HG03558 (cell line): ENCODE data around the gene CRACR2B.

Experiments
- ATAC-seq: cut with Tn5 transposase; IDR thresholded peaks from one replicate; pipeline ENCODE4 v1.9.1; 2021; ENCODE audit warnings: moderate number of reproducible peaks; ENCODE audit not compliant: unreplicated experiment; ENCODE audit errors: extremely low read depth

Gene CRACR2B

GRCh38 chr11:863910-864827 is 36.5 kb downstream of the CRACR2B start:
- ATAC-seq, result no peak

GRCh38 chr11:864898-865297 is 37.2 kb downstream of the CRACR2B start:
- no peak for ATAC-seq

- no peak for ATAC-seq
These were observed 38.0 kb downstream of the CRACR2B start for GRCh38 chr11:865462-866430.

- no peak for ATAC-seq
These were observed 38.8 kb downstream of the CRACR2B start for GRCh38 chr11:866481-866880.

GRCh38 chr11:867856-868358 is 40.2 kb downstream of the CRACR2B start:
- ATAC-seq, result no peak

GRCh38 chr11:868394-868793 is 40.7 kb downstream of the CRACR2B start:
- ATAC-seq, result no peak

GRCh38 chr11:868802-869201 is 41.1 kb downstream of the CRACR2B start:
- ATAC-seq, result no peak

- ATAC-seq, result no peak
These were observed 41.8 kb downstream of the CRACR2B start for GRCh38 chr11:869399-870126.

GRCh38 chr11:870127-870413 is 42.4 kb downstream of the CRACR2B start:
- ATAC-seq, result no peak

- ATAC-seq, result no peak
These were observed 42.7 kb downstream of the CRACR2B start for GRCh38 chr11:870418-870817.

- no peak for ATAC-seq
These were observed 43.8 kb downstream of the CRACR2B start for GRCh38 chr11:871472-871871.

- ATAC-seq, result no peak
These were observed 45.1 kb downstream of the CRACR2B start for GRCh38 chr11:872799-873198.

GRCh38 chr11:873706-874105 is 46.0 kb downstream of the CRACR2B start:
- no peak for ATAC-seq

- ATAC-seq, result no peak
These were observed 47.5 kb downstream of the CRACR2B start for GRCh38 chr11:875203-875602.

- no peak for ATAC-seq
These were observed 48.1 kb downstream of the CRACR2B start for GRCh38 chr11:875769-876301.

- no peak for ATAC-seq
These were observed 48.8 kb downstream of the CRACR2B start for GRCh38 chr11:876545-876944.

GRCh38 chr11:877565-877964 is 49.8 kb downstream of the CRACR2B start:
- ATAC-seq, result no peak

GRCh38 chr11:880447-880846 is 52.7 kb downstream of the CRACR2B start:
- no peak for ATAC-seq
